ENCODE results near the gene LRRTM3. TPM values are rescaled to one million over a fixed set of nuclear protein-coding genes. Genes with fewer than 3 reads are reported as not detected.

Gene LRRTM3
- total and polyA plus RNA-seq, 11 donors = not detected

- 47 to 100% (median 94%) methylated on average over 1 of the region's 1 CpG for WGBS, 4 donors
- H3K27ac ChIP-seq = no peak overlapping the region
- DNase-seq (no peak), ATAC-seq (no peak)
- TF ChIP-seq, protein P1, sequence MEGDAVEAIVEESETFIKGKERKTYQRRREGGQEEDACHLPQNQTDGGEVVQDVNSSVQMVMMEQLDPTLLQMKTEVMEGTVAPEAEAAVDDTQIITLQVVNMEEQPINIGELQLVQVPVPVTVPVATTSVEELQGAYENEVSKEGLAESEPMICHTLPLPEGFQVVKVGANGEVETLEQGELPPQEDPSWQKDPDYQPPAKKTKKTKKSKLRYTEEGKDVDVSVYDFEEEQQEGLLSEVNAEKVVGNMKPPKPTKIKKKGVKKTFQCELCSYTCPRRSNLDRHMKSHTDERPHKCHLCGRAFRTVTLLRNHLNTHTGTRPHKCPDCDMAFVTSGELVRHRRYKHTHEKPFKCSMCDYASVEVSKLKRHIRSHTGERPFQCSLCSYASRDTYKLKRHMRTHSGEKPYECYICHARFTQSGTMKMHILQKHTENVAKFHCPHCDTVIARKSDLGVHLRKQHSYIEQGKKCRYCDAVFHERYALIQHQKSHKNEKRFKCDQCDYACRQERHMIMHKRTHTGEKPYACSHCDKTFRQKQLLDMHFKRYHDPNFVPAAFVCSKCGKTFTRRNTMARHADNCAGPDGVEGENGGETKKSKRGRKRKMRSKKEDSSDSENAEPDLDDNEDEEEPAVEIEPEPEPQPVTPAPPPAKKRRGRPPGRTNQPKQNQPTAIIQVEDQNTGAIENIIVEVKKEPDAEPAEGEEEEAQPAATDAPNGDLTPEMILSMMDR (IDR thresholded peaks at IDR 0.05) = no peak
- TF ChIP-seq POLR2A (IDR thresholded peaks at IDR 0.05) = no peak
- H3K27me3 ChIP-seq = no peaks in the 10 kb centered on the region
- no peaks in the 10 kb centered on the region for H3K9me3 ChIP-seq
- peaks cover 0 to 6% (median 0%) of the 10 kb centered on the region in 12 donors for H3K4me1 ChIP-seq
- no peaks in the 10 kb centered on the region for H3K36me3 ChIP-seq
- intact Hi-C loops (cut with DNase I) = no loop called here
- H3K4me3 ChIP-seq = no peak overlapping the region
Measured at GRCh38 chr10:67144530-67144929, 218.7 kb downstream of the LRRTM3 start.

All from heart left ventricle (tissue), 16 donors.